IPS-20b (cell line): ENCODE measurements around the gene ZNF787.

ENCODE experiments used
- H3K27ac ChIP-seq: one replicate; pipeline ENCODE4 v1.5.1; 2013; ENCODE audit warnings: low read length
- H3K27me3 ChIP-seq: 2 replicates; pipeline ENCODE4 v1.6.1; 2013; ENCODE audit warnings: mild to moderate bottlenecking, low read length, inconsistent platforms; ENCODE audit not compliant: insufficient read depth
- H3K36me3 ChIP-seq: 2 replicates; pipeline ENCODE4 v1.6.1; 2013; ENCODE audit warnings: low read depth, mild to moderate bottlenecking, inconsistent platforms, low read length, moderate library complexity; ENCODE audit not compliant: insufficient read depth
- H3K4me1 ChIP-seq: 2 replicates; pipeline ENCODE4 v1.6.1; 2013; ENCODE audit warnings: mild to moderate bottlenecking, control low read depth, inconsistent platforms, low read length, moderate library complexity; ENCODE audit not compliant: insufficient read depth
- H3K4me3 ChIP-seq: 2 replicates; pipeline ENCODE4 v1.5.1; 2013; ENCODE audit warnings: mild to moderate bottlenecking, low read length, inconsistent platforms
- H3K9ac ChIP-seq: 2 replicates; pipeline ENCODE4 v1.6.1; 2013; ENCODE audit warnings: low read depth, mild to moderate bottlenecking, inconsistent platforms, low read length, moderate library complexity
- H3K9me3 ChIP-seq: 2 replicates; pipeline ENCODE4 v1.6.1; 2013; ENCODE audit warnings: mild to moderate bottlenecking, low read depth, low read length, inconsistent platforms; ENCODE audit not compliant: insufficient read depth

Gene ZNF787

DNA sequence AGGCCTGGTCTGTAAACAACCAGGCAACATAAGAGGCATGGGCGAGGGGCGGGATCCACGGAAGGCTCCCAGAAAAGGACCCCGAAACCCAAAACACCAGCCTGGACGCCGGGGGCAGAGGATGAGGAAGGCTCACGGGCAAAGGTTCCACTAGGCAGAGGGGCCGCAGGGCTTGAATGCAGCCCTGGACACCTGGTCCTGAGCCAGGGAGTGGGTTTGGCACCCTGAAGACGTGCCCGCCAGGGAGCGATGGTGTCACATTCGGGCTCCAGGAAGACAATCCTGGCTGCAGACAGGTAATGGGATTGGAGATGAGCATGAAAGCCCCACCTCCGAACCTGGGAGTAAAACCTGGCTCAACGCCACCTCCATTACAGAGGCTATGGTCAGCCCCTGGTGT is 31.8 kb downstream of the ZNF787 start:
- no peak overlapping the region for H3K27ac ChIP-seq
- peaks cover 11% of the 10 kb centered on the region for H3K4me1 ChIP-seq
- H3K9me3 ChIP-seq, result peaks cover 7% of the 10 kb centered on the region
- peaks cover 26% of the 10 kb centered on the region for H3K36me3 ChIP-seq
- no peaks in the 10 kb centered on the region for H3K27me3 ChIP-seq
- no peak overlapping the region for H3K4me3 ChIP-seq
- H3K9ac ChIP-seq, result no peak overlapping the region; the same call in 1 of the 2 replicates

DNA sequence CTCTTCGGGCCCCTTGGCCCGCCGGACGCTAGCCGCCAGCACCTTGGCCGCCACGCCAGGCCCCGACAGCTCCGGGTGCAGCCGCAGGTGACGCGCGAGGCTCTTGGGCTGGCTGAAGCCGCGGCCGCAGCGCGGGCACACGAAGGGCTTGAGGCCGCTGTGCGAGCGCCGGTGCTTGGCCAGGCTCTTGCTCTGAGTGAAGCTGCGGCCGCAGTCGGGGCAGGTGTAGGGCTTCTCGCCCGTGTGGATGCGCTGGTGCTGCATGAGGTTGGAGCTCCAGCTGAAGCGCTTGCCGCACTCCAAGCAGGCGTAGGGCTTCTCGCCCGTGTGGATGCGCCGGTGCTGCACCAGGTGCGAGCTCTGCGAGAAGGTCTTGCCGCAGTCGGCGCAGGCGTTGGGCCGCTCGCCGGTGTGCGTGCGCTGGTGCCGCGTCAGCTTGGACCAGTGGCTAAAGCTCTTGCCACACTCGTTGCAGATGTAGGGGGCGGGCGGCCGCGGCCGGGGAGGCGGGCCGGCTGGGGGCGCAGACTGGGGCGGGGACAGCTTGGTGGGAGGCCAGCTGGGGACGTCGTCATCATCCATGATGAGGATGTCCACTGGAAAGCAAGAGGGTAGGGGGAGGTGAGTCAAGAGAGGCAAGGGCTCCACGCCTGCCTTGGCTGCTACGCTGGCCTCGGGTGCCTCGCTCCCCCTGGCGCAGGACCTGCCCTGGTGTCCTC is 32.4 kb downstream of the ZNF787 start:
- no peak overlapping the region for H3K9ac ChIP-seq
- H3K4me1 ChIP-seq, result peaks cover 11% of the 10 kb centered on the region
- H3K27me3 ChIP-seq, result no peaks in the 10 kb centered on the region
- peaks cover 26% of the 10 kb centered on the region for H3K36me3 ChIP-seq
- H3K4me3 ChIP-seq, result no peak overlapping the region
- H3K9me3 ChIP-seq, result peaks cover 6% of the 10 kb centered on the region
- H3K27ac ChIP-seq, result no peak overlapping the region

DNA sequence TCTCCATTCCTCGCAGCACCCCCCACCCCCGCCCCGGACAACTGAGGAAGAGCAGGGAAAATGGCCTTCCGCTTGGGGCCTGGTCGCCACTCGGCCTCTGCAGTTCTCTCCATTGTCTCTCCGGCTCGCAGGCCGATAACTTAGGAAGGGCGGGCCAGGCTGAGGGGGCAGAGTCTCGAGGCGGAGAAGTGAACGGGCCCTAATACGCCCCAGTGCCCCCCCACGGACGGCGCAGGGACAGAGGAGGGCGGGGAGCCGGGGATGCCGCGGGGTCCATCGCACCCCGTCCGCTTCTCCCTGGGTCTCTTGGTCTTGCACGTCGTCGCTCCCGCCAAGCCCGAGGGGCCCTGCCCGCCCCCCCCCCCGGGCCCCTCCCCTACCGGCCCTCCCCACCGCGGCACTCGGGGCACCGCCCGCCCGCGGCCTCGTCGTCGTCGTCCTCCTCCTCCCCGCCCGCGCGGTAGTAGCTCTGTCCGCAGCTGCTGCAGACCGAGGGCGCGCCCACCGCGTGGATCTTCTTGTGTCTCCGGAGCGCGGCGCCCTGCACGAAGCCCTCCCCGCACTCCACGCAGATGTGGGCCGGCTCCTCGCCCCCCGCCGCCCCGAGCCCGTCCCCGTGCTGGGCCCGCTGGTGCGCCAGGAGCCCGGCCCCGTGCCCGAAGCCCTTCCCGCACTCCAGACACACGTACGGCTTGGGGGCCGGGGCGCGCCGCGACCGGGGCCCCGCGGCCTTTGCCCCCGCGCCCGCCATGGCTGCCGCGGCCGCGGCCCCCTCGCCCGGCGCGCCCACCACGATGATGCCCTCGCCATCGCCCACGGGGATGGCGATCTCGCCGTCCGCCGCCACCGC is 33.2 kb downstream of the ZNF787 start:
- Histone ChIP-seq H3K4me3 (no peak overlapping the region), H3K9me3 (no peaks in the 10 kb centered on the region)

DNA sequence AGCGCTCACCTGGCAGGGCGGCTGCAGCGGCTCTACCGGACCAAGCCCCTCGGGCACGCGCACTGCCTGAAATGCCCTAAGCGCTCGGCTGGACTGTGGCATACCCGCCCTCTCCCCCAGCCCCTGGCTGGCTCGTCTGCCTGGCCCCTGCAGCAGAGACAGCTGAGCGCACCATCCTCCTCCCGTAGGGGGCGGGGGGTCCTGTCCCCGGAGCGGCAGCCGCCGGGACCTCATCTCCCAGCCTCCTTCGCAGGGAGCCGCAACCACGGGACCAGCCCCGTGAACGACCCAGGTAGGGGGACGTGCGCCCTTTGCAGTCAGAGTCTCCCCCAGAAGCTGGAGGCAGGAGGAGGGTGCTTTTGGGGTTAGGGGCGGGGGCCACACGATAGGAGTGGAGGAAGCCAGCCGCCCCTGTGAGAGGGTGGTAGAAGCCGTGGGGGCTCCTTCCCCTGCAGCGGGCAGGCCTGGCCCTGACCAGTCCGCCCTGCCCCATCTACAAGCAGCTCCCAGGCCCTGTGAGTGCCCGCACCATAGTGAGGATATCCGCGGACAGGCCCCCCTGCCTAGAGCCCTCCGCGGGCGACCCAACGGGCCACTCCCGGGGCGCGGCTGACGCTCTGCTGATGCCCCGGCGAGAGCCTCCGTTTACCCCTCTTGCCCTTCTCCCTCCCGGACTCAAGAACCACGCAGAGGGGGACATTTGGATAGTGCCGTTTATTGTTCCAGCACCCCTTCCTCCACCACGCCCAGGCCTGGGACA is 34.2 kb downstream of the ZNF787 start:
- Histone ChIP-seq H3K27ac (no peak overlapping the region), H3K4me1 (peaks cover 11% of the 10 kb centered on the region), H3K36me3 (peaks cover 15% of the 10 kb centered on the region), H3K27me3 (peaks cover 4% of the 10 kb centered on the region; the same call in 1 of the 2 replicates), H3K4me3 (no peak overlapping the region), H3K9ac (no peak overlapping the region), H3K9me3 (no peaks in the 10 kb centered on the region)

More for the DNA sequence above, 33.2 kb downstream of the ZNF787 start:
- H3K9ac ChIP-seq, result no peak overlapping the region
- H3K27ac ChIP-seq, result no peak overlapping the region
- peaks cover 11% of the 10 kb centered on the region for H3K4me1 ChIP-seq
- H3K36me3 ChIP-seq, result peaks cover 18% of the 10 kb centered on the region
- no peaks in the 10 kb centered on the region for H3K27me3 ChIP-seq

DNA sequence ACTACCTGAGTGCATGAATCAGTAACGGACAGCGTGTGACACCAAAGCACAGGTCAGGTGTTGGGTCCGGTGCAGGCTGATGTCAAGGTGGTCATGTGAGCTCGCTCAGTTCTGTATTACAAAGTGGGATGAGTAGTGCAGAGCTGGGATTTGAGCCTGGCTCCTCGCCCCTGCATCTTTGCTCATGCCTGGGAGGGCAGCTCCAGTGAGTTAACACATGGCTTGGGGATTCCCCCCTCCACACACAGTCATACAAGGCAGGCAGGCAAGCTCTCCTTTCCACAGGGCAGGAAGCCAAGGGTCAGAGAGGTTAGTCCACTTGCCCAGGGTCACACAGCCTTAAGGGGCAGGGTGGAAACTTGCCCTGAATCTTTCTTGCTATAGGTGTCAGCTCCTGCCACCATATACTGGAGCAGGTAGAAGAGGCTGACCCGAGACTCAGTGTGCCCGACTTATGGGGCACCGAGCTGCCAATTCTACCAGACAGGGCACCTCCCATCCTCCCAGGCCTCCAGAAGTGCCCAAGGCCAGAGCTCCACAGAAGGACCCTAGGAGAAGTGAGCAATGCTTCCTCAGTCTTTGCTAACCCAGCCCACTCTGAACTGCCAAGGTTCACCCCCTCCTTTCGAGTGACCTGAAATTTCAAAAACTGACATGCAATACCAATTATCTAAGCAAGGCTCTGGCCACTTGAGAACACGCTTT is 35.4 kb downstream of the ZNF787 start:
- Histone ChIP-seq H3K36me3 (peaks cover 15% of the 10 kb centered on the region), H3K4me1 (peaks cover 11% of the 10 kb centered on the region), H3K9ac (no peak overlapping the region), H3K9me3 (no peaks in the 10 kb centered on the region), H3K27me3 (peaks cover 12% of the 10 kb centered on the region; the same call in 1 of the 2 replicates), H3K4me3 (no peak overlapping the region), H3K27ac (no peak overlapping the region)

DNA sequence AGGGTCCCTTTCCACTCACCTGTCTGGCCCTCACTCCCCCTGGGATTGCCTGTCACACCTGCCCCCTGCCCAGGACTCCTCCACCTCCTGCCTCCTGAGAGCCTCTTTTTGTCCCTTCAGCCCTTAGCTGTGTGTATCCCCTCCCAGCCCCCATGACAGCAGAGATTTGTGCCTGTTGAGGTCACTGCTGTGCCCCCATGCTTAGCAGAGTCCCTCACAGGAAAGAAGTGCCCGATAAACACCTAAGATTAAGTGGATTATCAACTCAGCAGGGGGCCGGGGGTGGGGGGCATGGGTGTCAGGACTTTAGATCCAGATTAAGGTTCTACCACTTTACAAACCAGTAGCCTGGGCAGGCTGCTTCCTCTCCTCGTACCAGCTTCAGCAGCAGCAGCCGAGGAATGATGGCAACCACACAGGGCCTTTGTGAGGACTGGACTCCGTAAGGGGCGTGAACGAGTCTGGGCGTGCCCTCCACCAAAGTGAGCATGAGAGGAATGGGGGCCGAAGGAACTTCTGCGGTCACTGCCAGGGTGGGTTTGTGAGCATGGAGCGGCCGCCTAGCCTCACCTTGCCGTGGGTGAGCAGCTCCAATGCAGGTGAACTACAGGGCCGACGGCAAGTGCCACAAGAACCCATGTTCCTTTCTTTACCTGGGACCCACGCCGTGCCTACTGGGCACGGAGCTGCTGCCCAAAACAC is 36.1 kb downstream of the ZNF787 start:
- Histone ChIP-seq H3K27ac (no peak overlapping the region), H3K9ac (no peak overlapping the region), H3K4me3 (no peak overlapping the region), H3K27me3 (peaks cover 12% of the 10 kb centered on the region; the same call in 1 of the 2 replicates), H3K9me3 (no peaks in the 10 kb centered on the region), H3K36me3 (peaks cover 11% of the 10 kb centered on the region), H3K4me1 (peaks cover 11% of the 10 kb centered on the region)

DNA sequence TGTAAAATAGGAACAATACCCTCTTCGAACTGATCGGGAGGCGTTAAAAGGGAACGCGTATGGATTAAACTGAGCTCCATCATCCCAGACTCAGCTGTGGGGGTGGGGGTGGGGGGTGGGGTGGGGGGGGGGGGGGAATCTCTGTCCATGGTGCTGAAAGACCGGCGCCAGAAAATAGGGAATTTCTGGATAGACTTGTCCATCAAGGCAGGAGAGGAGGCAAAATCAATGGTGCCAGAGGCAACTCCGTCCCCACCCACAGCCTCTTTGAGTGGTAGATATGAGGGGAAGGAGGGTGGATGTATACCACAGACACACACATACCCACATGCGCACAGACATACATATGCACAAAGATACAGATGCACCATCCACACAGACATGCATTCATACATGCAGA is 37.4 kb downstream of the ZNF787 start:
- no peak overlapping the region for H3K27ac ChIP-seq
- no peak overlapping the region for H3K9ac ChIP-seq
- H3K4me1 ChIP-seq, result peaks cover 11% of the 10 kb centered on the region
- no peak overlapping the region for H3K4me3 ChIP-seq
- peaks cover 12% of the 10 kb centered on the region for H3K27me3 ChIP-seq
- H3K9me3 ChIP-seq, result no peaks in the 10 kb centered on the region
- no peaks in the 10 kb centered on the region; the same call in 1 of the 2 replicates for H3K36me3 ChIP-seq

DNA sequence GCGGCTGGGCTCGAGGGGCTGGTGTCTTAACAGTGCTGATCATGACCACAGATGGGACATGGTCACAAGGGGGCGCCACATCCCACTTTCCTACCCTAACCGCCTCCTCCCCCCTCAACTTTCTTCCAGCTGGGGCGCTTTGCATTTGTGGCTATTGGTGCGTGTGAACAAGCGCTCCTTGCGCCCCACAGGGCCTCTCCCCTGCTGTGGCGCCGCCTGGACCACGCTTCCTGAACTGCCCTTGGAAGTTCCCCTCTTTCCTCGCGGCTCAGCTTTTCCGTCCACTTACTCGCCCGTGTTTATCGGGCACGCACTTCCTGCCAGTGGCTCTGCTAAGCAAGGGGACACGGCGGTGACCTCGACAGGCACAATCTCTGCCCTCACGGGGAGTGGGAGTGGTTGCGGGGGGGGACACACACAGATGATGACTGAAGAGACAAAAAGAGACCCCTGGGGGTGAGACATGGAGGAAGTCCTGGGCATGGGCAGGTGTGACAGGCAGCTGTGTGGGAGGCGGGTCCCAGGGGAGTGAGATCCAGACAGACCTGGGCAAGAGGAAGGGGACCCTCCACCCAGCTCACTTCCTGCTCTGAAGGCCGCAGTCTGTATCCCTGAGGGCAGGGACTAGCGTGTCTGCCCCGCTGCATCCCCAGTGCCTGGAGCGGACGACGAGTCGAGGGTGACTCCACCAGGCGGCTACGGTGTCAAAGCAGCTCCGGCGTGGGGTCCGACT is 40.3 kb downstream of the ZNF787 start:
- H3K4me3 ChIP-seq, result peak overlapping the region; percentile 76
- peaks cover 15% of the 10 kb centered on the region for H3K27me3 ChIP-seq
- H3K4me1 ChIP-seq, result peaks cover 8% of the 10 kb centered on the region
- H3K36me3 ChIP-seq, result no peaks in the 10 kb centered on the region; the same call in 1 of the 2 replicates
- no peaks in the 10 kb centered on the region for H3K9me3 ChIP-seq
- H3K9ac ChIP-seq, result peak overlapping the region; percentile 54; the same call in 1 of the 2 replicates
- no peak overlapping the region for H3K27ac ChIP-seq

DNA sequence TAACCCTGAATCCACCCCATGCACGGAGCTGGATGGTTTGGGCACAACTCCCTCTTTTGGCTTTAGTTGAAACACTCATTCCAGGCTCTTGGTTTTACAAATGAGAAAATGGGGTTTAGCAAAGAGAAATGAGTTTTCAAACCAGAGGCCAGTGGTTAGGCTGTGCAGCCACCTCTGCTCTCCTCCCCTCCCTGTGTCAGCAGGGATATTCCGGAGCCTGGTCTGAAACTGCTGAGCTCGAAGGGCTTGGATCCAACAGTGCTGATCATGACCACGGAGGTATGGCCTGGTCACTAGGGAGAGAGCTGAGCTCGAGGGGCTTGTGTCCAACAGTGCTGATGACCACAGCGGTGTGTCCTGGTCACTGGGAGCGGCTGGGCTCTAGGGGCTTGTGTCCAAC is 41.5 kb downstream of the ZNF787 start:
- Histone ChIP-seq H3K4me3 (no peak overlapping the region), H3K27me3 (peaks cover 15% of the 10 kb centered on the region), H3K4me1 (no peaks in the 10 kb centered on the region; the same call in 1 of the 2 replicates)

DNA sequence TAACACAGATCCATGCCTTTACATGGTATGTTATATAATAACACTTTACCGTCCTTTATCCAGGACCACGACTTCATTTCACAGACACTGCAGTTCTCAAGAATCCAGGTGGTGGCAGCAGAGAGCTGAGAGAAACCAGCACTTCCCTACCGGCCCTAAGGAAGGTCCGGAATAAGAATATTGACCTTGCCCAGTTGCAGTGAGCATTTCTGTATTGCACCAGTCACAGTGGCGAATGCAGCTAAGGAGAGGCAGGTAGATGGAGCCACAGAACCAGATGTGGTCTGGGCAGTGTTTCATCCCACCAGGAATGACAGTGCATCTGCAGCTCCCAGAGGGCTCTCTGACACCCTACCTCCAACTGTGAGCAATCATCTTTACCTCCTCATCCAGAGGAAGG is 44.6 kb downstream of the ZNF787 start:
- H3K9ac ChIP-seq, result no peak overlapping the region

More for the DNA sequence above, 41.5 kb downstream of the ZNF787 start:
- Histone ChIP-seq H3K9ac (no peak overlapping the region), H3K27ac (no peak overlapping the region), H3K9me3 (no peaks in the 10 kb centered on the region), H3K36me3 (no peaks in the 10 kb centered on the region)

More for the DNA sequence above, 44.6 kb downstream of the ZNF787 start:
- Histone ChIP-seq H3K27me3 (peaks cover 9% of the 10 kb centered on the region), H3K36me3 (no peaks in the 10 kb centered on the region), H3K4me3 (no peak overlapping the region), H3K4me1 (no peaks in the 10 kb centered on the region; the same call in 1 of the 2 replicates), H3K27ac (no peak overlapping the region), H3K9me3 (no peaks in the 10 kb centered on the region)
